GM18511 (cell line): ENCODE data around the gene GTPBP3.
"Not testable (repeated sequence)": the region's sequence is repeated elsewhere in the genome, so short reads cannot be mapped to it uniquely, and the experiment has no call there.

Experiments used
- ATAC-seq: cut with Tn5 transposase; IDR thresholded peaks from one replicate; pipeline ENCODE4 v1.9.1; 2021; ENCODE audit warnings: mild to moderate bottlenecking, moderate library complexity; ENCODE audit not compliant: unreplicated experiment

Gene GTPBP3

GRCh38 chr19:17341386-17341785, 4.0 kb downstream of the GTPBP3 start:
- ATAC-seq: no peak

- ATAC-seq: no peak
These were observed 4.5 kb downstream of the GTPBP3 start for GRCh38 chr19:17341845-17342244.

GRCh38 chr19:17346109-17346671, 8.8 kb downstream of the GTPBP3 start:
- peak; percentile 44 for ATAC-seq

- no peak for ATAC-seq
These were observed 10.0 kb downstream of the GTPBP3 start for GRCh38 chr19:17347361-17347760.

- ATAC-seq: no peak
These were observed 10.5 kb downstream of the GTPBP3 start for GRCh38 chr19:17347877-17348276.

GRCh38 chr19:17348700-17349099, 11.3 kb downstream of the GTPBP3 start:
- no peak for ATAC-seq

GRCh38 chr19:17351815-17352435, 14.6 kb downstream of the GTPBP3 start:
- ATAC-seq: no peak

- no peak for ATAC-seq
These were observed 15.4 kb downstream of the GTPBP3 start for GRCh38 chr19:17352608-17353280.

- no peak for ATAC-seq
These were observed 16.0 kb downstream of the GTPBP3 start for GRCh38 chr19:17353386-17353785.

GRCh38 chr19:17357078-17357666, 19.8 kb downstream of the GTPBP3 start:
- ATAC-seq: no peak

GRCh38 chr19:17357724-17358123, 20.4 kb downstream of the GTPBP3 start:
- ATAC-seq: no peak

GRCh38 chr19:17358395-17358794, 21.0 kb downstream of the GTPBP3 start:
- ATAC-seq: no peak

- ATAC-seq: no peak
These were observed 22.8 kb downstream of the GTPBP3 start for GRCh38 chr19:17359905-17360800.

- not testable (repeated sequence) for ATAC-seq
These were observed 26.7 kb downstream of the GTPBP3 start for GRCh38 chr19:17363852-17364605.

GRCh38 chr19:17365361-17365760, 28.0 kb downstream of the GTPBP3 start:
- ATAC-seq: no peak

GRCh38 chr19:17370026-17370587, 32.8 kb downstream of the GTPBP3 start:
- ATAC-seq: peak; percentile 66

- ATAC-seq: no peak
These were observed 39.7 kb downstream of the GTPBP3 start, which contains the start of gene PLVAP for GRCh38 chr19:17376935-17377600. Gene PLVAP (minus strand): TSS chr19:17377342. CDS start chr19:17377288, 54 bp downstream.

GRCh38 chr19:17378271-17378670, 40.9 kb downstream of the GTPBP3 start:
- ATAC-seq: no peak

GRCh38 chr19:17379221-17379631, 41.9 kb downstream of the GTPBP3 start:
- no peak for ATAC-seq
